Activated CD8-positive, alpha-beta memory T cell treated with anti-CD3 and anti-CD28 coated beads, Interleukin-2, amount 50 U/mL, for 1 hour (primary cell): ENCODE measurements around the gene ESR2.

Experiments used
- DNase-seq: peaks from one replicate; pipeline ENCODE4 v3.0.0-alpha.2; 2020; ENCODE audit errors: extremely low read depth

Gene ESR2

GRCh38 chr14:64266239-64266638 lies 27.9 kb downstream of the ESR2 start:
- no peak for DNase-seq

- no peak for DNase-seq
These were observed 28.9 kb downstream of the ESR2 start for GRCh38 chr14:64265222-64265621.

GRCh38 chr14:64260418-64260817 lies 33.8 kb downstream of the ESR2 start:
- DNase-seq, result no peak

- no peak for DNase-seq
These were observed 38.4 kb downstream of the ESR2 start for GRCh38 chr14:64255756-64256155.

GRCh38 chr14:64253672-64254071 lies 40.5 kb downstream of the ESR2 start:
- no peak for DNase-seq

- DNase-seq, result no peak
These were observed 44.8 kb downstream of the ESR2 start for GRCh38 chr14:64249363-64249762.

GRCh38 chr14:64248689-64249088 lies 45.5 kb downstream of the ESR2 start:
- DNase-seq, result no peak

GRCh38 chr14:64247195-64247594 lies 47.0 kb downstream of the ESR2 start:
- DNase-seq, result no peak

- no peak for DNase-seq
These were observed 47.5 kb downstream of the ESR2 start for GRCh38 chr14:64246688-64247087.

- no peak for DNase-seq
These were observed 48.7 kb downstream of the ESR2 start for GRCh38 chr14:64245491-64245890.

GRCh38 chr14:64244279-64244678 lies 49.9 kb downstream of the ESR2 start:
- no peak for DNase-seq

GRCh38 chr14:64238631-64239030 lies 55.5 kb downstream of the ESR2 start:
- DNase-seq, result no peak

- DNase-seq, result no peak
These were observed 56.1 kb downstream of the ESR2 start for GRCh38 chr14:64238049-64238448.

GRCh38 chr14:64235652-64236640 lies 58.2 kb downstream of the ESR2 start:
- no peak for DNase-seq

- DNase-seq, result no peak
These were observed 59.1 kb downstream of the ESR2 start for GRCh38 chr14:64234877-64235651.

- DNase-seq, result no peak
These were observed 60.5 kb downstream of the ESR2 start for GRCh38 chr14:64233531-64234190.

GRCh38 chr14:64232944-64233343 lies 61.2 kb downstream of the ESR2 start:
- DNase-seq, result no peak

GRCh38 chr14:64232095-64232838 lies 61.9 kb downstream of the ESR2 start:
- no peak for DNase-seq

- no peak for DNase-seq
These were observed 64.7 kb downstream of the ESR2 start for GRCh38 chr14:64229489-64229888.

GRCh38 chr14:64227856-64228255 lies 66.3 kb downstream of the ESR2 start:
- DNase-seq, result no peak

GRCh38 chr14:64225151-64225757 lies 68.9 kb downstream of the ESR2 start:
- no peak for DNase-seq
